SU-DHL-6 (cell line): Measurements from ENCODE around the gene NRARP.

Experiments
- H2AFZ ChIP-seq: fragments of 200-600 bp; sonication (generic); 2 replicates; pipeline ENCODE4 v1.6.1; 2014; ENCODE audit warnings: low read depth, mild to moderate bottlenecking, moderate library complexity, mixed read lengths, antibody characterized with exemption, low read length; ENCODE audit not compliant: severe bottlenecking
- H3F3A ChIP-seq: fragments of 200-600 bp; shearing (Covaris generic); 2 replicates; pipeline ENCODE4 v1.6.0; 2016; ENCODE audit warnings: antibody characterized with exemption, mild to moderate bottlenecking; ENCODE audit not compliant: insufficient read depth
- H3K27ac ChIP-seq: fragments of 200-600 bp; sonication (generic); 2 replicates; pipeline ENCODE4 v1.5.1; 2016; ENCODE audit warnings: low read depth, mild to moderate bottlenecking, low read length, moderate library complexity, mixed read lengths
- H3K27me3 ChIP-seq: fragments of 200-600 bp; sonication (generic), shearing (Covaris generic); 2 replicates; pipeline ENCODE4 v1.6.0; 2014; ENCODE audit warnings: mild to moderate bottlenecking, low read length
- H3K36me3 ChIP-seq: fragments of 200-600 bp; sonication (generic); 2 replicates; pipeline ENCODE4 v1.6.1; 2014; ENCODE audit warnings: mild to moderate bottlenecking, low read length, mixed read lengths
- H3K4me2 ChIP-seq: fragments of 300-600, 200-600 bp; shearing (Covaris generic), sonication (generic); 2 replicates; pipeline ENCODE4 v1.6.0; 2014; ENCODE audit warnings: low read length, low read depth, mild to moderate bottlenecking; ENCODE audit not compliant: poor library complexity, severe bottlenecking
- H3K4me3 ChIP-seq: fragments of 200-600 bp; sonication (generic); 2 replicates; pipeline ENCODE4 v1.5.1; 2014; ENCODE audit warnings: antibody characterized with exemption, low read length, mild to moderate bottlenecking, mixed read lengths; ENCODE audit not compliant: insufficient read depth, poor library complexity, severe bottlenecking
- H3K79me2 ChIP-seq: fragments of 200-600 bp; sonication (generic); 2 replicates; pipeline ENCODE4 v1.6.1; 2014; ENCODE audit warnings: mild to moderate bottlenecking, low read length, moderate library complexity; ENCODE audit not compliant: insufficient read depth
- H3K9ac ChIP-seq: fragments of 200-600 bp; sonication (generic); 2 replicates; pipeline ENCODE4 v1.7.0; 2014; ENCODE audit warnings: mild to moderate bottlenecking, low read length
- H3K9me2 ChIP-seq: fragments of 200-600 bp; sonication (generic); replicated peaks from 2 replicates; pipeline ENCODE4 v1.6.1; 2014; ENCODE audit warnings: low read length; ENCODE audit not compliant: insufficient read depth
- H3K9me3 ChIP-seq: fragments of 200-600 bp; sonication (generic); 2 replicates; pipeline ENCODE4 v1.6.1; 2014; ENCODE audit warnings: low read length, mixed read lengths; ENCODE audit not compliant: insufficient read depth
- H4K20me1 ChIP-seq: fragments of 200-600 bp; sonication (generic); 2 replicates; pipeline ENCODE4 v1.6.1; 2014; ENCODE audit warnings: low read depth, mild to moderate bottlenecking, antibody characterized with exemption, low read length, moderate library complexity, mixed read lengths
- CTCF ChIP-seq: fragments of 200-600 bp; sonication (generic); IDR thresholded peaks from one replicate; pipeline ENCODE4 v1.5.1; 2017; ENCODE audit warnings: antibody characterized with exemption, mild to moderate bottlenecking, low read length, moderate library complexity; ENCODE audit not compliant: insufficient read depth, poor library complexity, severe bottlenecking
- EZH2phosphoT487 ChIP-seq: fragments of 200-600 bp; sonication (generic), shearing (Covaris generic); conservative IDR thresholded peaks from 2 replicates; pipeline ENCODE4 v1.6.1; 2018; ENCODE audit warnings: mild to moderate bottlenecking, antibody characterized with exemption, low read length, moderate library complexity, mixed read lengths

NRARP gene

DNA sequence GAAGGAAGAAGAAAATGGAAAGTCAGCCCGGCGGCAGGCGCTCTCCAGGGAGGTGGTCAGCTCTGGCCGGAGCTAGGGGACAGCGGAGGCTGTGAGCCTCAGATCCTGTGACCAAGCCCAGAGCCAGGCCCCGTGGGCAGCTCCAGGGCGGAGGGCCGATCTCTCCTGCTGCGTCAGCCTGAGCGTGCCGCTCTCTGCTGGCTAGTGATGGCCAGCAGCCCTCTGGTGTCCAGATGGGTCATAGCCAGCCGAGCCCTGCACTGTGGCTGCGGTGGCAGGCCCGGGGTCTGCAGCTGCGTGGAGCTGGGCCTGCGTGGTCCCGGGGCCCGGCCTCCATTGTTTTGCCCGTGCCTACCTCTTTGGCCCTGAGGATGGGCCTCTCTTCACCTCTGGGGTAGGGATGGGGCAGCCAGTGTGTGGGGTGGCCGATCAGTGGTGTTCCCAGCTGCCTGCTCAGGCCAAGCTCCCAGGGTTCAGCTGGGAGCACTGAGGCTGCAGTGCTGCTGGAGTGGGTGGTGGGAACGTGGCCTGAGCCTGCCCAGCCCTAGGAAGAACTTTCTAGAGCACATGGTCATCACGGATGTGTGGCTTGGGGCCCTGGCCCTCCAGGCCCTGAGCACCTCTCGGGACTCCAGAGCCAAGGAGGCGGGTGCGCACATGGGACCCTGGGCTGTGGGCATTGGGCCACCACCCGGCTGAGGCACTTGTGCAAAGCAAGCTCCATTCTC is 17.1 kb upstream of the NRARP start:
- Histone ChIP-seq H4K20me1 (no peaks in the 10 kb centered on the region), H3K4me2 (no peak overlapping the region)

GRCh38 chr9:137318602-137319001 is 16.5 kb upstream of the NRARP start:
- Histone ChIP-seq H3K9ac (no peak overlapping the region), H3K36me3 (no peaks in the 10 kb centered on the region), H3K27me3 (no peaks in the 10 kb centered on the region), H3K27ac (no peak overlapping the region), H3F3A (no peaks in the 10 kb centered on the region), H2AFZ (no peak overlapping the region), H3K79me2 (no peaks in the 10 kb centered on the region), H3K4me3 (no peak overlapping the region), H3K4me2 (no peak overlapping the region), H3K9me2 (no peaks in the 10 kb centered on the region), H3K9me3 (no peaks in the 10 kb centered on the region), H4K20me1 (no peaks in the 10 kb centered on the region)
- no peak for TF ChIP-seq EZH2phosphoT487
- TF ChIP-seq CTCF: no peak

More for the DNA sequence above, 17.1 kb upstream of the NRARP start:
- no peaks in the 10 kb centered on the region for H3K36me3 ChIP-seq
- no peaks in the 10 kb centered on the region for H3K9me3 ChIP-seq
- no peak overlapping the region for H3K4me3 ChIP-seq
- H3K9ac ChIP-seq: no peak overlapping the region
- TF ChIP-seq EZH2phosphoT487 (no peak), CTCF (no peak)
- H3K79me2 ChIP-seq: no peaks in the 10 kb centered on the region
- H3K27me3 ChIP-seq: no peaks in the 10 kb centered on the region
- no peak overlapping the region for H3K27ac ChIP-seq
- no peaks in the 10 kb centered on the region for H3K9me2 ChIP-seq
- H3F3A ChIP-seq: no peaks in the 10 kb centered on the region
- H2AFZ ChIP-seq: no peak overlapping the region

- H3F3A ChIP-seq: no peaks in the 10 kb centered on the region
- no peaks in the 10 kb centered on the region for H3K27me3 ChIP-seq
- TF ChIP-seq EZH2phosphoT487: no peak
- no peak for TF ChIP-seq CTCF
- H3K9me3 ChIP-seq: no peaks in the 10 kb centered on the region
- H4K20me1 ChIP-seq: no peaks in the 10 kb centered on the region
- no peaks in the 10 kb centered on the region for H3K36me3 ChIP-seq
- no peak overlapping the region for H2AFZ ChIP-seq
- H3K9me2 ChIP-seq: no peaks in the 10 kb centered on the region
- H3K79me2 ChIP-seq: no peaks in the 10 kb centered on the region
- no peak overlapping the region for H3K4me2 ChIP-seq
- H3K27ac ChIP-seq: no peak overlapping the region
- no peak overlapping the region for H3K9ac ChIP-seq
- H3K4me3 ChIP-seq: no peak overlapping the region
Observed at GRCh38 chr9:137317718-137318511, 15.8 kb upstream of the NRARP start.
